ENCODE measurements around the gene PRSS38.
A peak's percentile ranks its signal among the peaks of the same experiment; 100 is the strongest.
"Not testable (repeated sequence)": the region's sequence is repeated elsewhere in the genome, so short reads cannot be mapped to it uniquely, and the experiment has no call there.

Gene PRSS38

DNA sequence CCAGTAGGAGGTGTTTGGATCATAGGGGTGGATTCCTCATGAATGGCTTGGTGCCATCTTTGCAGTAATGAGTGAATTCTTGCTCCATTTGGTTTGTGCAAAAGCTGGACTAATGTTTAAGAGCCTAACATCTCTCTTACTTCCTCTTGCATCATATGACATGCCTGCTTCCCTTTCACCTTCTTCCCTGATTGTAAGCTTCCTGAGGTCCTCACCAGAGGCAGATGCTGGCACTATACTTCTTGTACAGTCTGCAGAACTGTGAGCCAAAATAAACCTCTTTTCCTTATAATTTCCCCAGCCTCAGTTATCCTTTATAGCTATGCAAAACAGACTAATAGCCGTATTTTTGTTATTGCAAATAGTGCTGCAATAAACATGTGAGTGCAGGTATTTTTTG, 8.1 kb downstream of the PRSS38 start:
- no peak overlapping the region for H3K4me3 ChIP-seq (ENCODE audit: low read length)
- DNase-seq (ENCODE audit: low read depth, low spot score) = no peak

DNA sequence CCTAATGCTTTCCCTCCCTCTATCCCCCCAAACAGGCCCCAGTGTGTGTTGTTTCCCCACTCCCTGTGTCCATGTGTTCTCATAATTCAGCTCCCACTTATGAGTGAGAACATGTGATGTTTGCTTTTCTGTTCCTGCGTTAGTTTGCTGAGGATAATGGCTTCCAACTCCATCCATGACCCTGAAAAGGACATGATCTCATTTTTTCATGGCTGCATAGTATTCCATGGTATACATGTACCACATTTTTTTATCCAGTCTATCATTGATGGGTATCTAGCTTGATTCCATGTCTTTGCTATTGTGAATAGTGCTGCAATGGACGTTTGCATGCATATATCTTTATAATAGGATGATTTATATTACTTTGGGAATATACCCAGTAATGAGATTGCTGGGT, 8.7 kb downstream of the PRSS38 start:
- no peak overlapping the region for H3K4me3 ChIP-seq (ENCODE audit: low read length)
- no peak for DNase-seq (ENCODE audit: low read depth, low spot score)

DNA sequence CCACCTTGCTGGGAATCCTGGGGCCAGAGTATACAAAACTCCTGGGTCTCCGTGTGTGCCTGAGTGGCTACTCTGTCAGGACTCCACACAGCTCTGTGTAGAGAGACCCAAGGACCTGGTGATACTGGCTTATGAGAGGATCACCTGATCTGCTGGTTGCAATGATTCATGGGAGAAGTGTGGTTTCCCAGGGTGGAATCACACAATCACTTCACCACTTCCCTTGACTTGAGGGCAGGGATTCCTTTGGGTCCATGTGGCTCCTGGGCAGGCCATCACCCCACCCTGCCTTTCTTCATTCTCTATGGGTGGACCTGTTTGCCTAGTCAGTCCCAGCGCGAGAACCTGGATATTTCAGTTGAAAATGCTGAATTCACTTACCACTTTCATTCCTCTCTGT, 13.3 kb downstream of the PRSS38 start:
- H3K4me3 ChIP-seq (ENCODE audit: low read length) = no peak overlapping the region
- no peak for DNase-seq (ENCODE audit: low read depth, low spot score)

DNA sequence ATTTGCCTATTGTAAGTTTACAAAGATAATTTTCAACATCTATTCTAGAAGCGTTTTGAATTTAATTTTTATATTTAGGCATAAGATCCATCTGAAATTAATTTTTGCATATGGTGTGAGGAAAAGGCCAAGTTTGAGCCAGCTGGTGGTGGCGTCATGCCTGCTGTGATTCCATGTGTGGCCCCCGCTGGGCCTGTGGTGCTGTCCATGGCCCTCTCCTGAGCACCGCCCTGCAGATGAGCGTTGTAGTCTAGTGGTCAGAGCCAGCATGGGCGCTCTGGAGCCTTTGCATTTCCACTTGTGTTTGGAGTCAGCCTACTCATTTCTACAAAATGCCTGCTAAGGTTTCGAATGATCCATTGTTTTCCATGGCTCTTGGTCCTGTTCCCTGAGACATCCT, 22.7 kb downstream of the PRSS38 start:
- no peak for DNase-seq (ENCODE audit: low read depth, low spot score)
- no peak overlapping the region for H3K4me3 ChIP-seq (ENCODE audit: low read length)

- H3K4me3 ChIP-seq (ENCODE audit: low read length) = no peak overlapping the region
- no peak for DNase-seq (ENCODE audit: low read depth, low spot score)
Measured at GRCh38 chr1:227841096-227841495, 25.6 kb downstream of the PRSS38 start.

- H3K4me3 ChIP-seq (ENCODE audit: low read length) = no peak overlapping the region
- peak; percentile 22 for DNase-seq (ENCODE audit: low read depth, low spot score)
Measured at GRCh38 chr1:227844320-227845146, 29.1 kb downstream of the PRSS38 start.

DNA sequence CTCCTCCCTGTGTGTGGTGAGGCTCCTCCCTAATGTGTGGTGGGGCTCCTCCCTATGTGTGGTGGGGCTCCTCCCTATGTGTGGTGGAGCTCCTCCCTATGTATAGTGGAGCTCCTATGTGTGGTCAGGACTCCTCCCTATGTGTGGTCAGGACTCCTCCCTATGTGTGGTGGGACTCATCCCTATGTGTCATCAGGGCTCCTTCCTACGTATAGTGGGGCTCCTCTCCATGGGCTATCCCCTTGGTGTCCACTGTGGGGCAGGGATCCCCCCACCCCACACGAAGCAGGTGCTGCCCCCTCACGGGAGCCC, 29.6 kb downstream of the PRSS38 start:
- peak; percentile 16 for DNase-seq (ENCODE audit: low read depth, low spot score)
- no peak overlapping the region for H3K4me3 ChIP-seq (ENCODE audit: low read length)

- no peak for DNase-seq (ENCODE audit: low read depth, low spot score)
- no peak overlapping the region for H3K4me3 ChIP-seq (ENCODE audit: low read length)
Measured at GRCh38 chr1:227845519-227845918, 30.0 kb downstream of the PRSS38 start.

- no peak for DNase-seq (ENCODE audit: low read depth, low spot score)
Measured at GRCh38 chr1:227846265-227846858, 30.9 kb downstream of the PRSS38 start.

DNA sequence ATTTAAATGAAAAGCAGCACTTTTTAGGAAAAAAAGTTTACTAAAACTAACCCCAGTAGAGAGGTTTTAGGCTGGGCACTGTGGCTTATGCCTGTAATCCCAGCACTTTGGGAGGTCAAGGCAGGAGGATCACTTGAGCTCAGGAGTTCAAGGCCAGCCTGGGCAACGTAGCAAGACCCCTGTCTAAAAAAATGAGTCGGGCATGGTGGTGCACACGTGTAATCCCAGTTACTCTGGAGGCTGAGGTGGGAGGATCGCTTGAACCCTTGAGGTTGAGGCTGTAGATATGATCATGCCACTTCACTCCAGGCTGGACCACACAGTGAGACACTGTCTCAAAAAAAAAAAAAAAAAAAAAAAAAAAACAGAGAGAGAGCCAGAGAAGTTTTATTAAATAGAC, 31.6 kb downstream of the PRSS38 start:
- not testable (repeated sequence) for DNase-seq (ENCODE audit: low read depth, low spot score)

More at GRCh38 chr1:227846265-227846858, 30.9 kb downstream of the PRSS38 start:
- H3K4me3 ChIP-seq (ENCODE audit: low read length) = no peak overlapping the region

GRCh38 chr1:227848430-227848932, 33.0 kb downstream of the PRSS38 start:
- DNase-seq (ENCODE audit: low read depth, low spot score) = no peak
- H3K4me3 ChIP-seq (ENCODE audit: low read length) = no peak overlapping the region

More for the DNA sequence above, 31.6 kb downstream of the PRSS38 start:
- H3K4me3 ChIP-seq (ENCODE audit: low read length) = not testable (repeated sequence)

- DNase-seq (ENCODE audit: low read depth, low spot score) = no peak
- H3K4me3 ChIP-seq (ENCODE audit: low read length) = no peak overlapping the region
Measured at GRCh38 chr1:227849251-227849650, 33.8 kb downstream of the PRSS38 start.

DNA sequence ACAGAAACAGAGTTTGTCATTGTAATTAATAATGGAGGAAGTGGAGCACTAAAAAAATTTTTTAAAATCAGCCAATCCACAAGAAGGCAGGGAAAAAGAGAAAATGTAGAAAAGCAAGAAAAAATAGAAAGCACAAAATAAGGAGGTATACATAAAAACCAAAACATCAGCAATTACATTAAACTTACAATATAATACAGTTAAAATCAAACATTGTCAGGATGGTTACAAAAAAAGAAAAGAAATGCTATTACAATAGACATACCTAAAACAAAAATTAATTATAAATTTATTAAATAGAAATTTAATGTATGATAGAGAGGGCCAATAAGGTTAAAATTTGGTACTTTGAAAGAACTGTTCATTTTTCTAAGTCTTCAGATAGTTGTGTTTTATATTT, 38.7 kb downstream of the PRSS38 start:
- H3K4me3 ChIP-seq (ENCODE audit: low read length) = no peak overlapping the region
- no peak for DNase-seq (ENCODE audit: low read depth, low spot score)

DNA sequence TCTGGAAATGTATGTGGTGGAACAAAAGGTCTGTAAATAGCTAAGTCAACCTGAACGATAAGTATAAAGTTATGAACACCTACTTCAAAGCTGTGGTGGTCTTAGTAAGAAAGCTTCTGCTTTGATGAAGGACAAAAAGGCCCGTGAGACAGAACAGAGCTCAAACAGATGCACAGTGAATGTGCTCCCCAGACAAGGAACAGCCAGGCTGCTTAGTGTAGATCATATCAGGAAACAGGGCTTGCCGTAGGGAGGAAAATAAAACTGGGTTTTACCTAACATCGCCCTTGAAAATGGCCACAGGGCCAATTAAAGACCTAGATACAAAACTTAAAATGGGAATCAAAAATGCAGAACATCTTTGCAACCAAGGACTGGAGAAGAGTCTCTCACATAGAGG, 40.2 kb downstream of the PRSS38 start:
- no peak for DNase-seq (ENCODE audit: low read depth, low spot score)
- no peak overlapping the region for H3K4me3 ChIP-seq (ENCODE audit: low read length)

- DNase-seq (ENCODE audit: low read depth, low spot score) = no peak
- no peak overlapping the region for H3K4me3 ChIP-seq (ENCODE audit: low read length)
Measured at GRCh38 chr1:227856147-227856858, 40.8 kb downstream of the PRSS38 start.

DNA sequence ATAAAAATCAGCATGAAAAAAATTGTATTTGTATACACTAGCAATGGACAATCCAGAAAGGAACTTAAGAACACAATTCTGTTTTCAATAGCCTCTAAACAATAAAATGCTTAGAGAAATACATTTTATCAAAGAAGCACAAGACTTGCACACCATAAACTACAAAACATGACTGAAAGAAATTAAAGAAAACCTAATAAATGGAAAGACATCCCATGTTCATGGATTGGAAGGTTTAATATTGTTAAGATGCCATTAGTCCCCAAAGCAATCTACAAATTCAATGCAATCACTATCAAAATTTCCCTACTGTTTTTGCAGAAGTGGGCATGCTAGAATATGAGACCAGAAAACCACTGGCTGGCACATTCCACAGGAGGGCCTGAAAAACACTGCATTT, 49.4 kb downstream of the PRSS38 start:
- no peak for DNase-seq (ENCODE audit: low read depth, low spot score)
- H3K4me3 ChIP-seq (ENCODE audit: low read length) = no peak overlapping the region

DNA sequence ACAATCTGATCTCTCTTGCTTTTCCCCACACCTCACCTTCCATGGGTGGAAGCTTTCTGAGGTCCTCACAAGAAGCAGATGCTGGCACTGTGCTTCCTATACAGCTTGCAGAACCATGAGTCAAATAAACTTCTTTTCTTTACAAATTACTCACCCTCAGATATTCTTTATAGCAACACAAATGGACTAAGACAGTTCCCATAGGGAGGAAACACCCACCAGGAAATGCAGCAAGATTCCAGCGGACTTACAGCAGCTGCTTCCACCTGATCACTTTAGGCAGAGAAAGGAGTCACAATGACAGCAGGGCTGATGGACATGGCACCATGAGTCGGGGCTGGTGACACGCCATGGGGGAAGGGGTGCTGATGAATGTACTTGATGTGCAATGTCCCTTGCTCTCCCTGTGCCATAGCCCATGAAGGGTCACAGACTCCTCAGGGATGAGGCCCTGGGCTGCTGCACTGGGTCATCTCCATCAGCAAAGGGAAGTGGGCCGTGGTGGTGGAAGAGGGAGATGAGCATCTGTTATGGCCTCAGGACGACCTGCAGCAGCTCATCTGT, 53.9 kb downstream of the PRSS38 start:
- peak overlapping the region; percentile 20; the same call in 1 of the 2 replicates for H3K4me3 ChIP-seq (ENCODE audit: low read length)
- no peak for DNase-seq (ENCODE audit: low read depth, low spot score)

DNA sequence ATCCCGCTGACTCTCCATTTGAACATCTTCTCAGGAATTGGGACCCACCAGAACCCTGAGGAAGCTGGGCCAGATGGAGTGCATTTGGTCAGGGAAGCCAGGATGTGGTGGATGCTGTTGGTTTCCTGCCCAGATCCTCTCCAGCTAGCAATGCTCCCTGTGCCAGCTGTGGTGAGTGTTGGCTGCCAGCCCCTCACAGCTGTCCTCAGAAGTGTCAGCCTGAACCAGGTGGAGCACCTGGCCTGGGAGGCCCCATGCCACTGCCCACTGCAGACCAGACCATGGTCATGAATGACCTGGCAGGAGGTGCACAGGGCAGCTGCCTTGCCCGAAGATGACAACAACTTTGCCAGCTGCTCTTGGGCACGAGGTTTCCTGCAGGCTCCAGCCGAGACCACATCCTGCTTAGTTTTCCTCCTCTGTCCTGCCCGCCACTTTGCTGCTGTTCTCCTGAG, 54.4 kb downstream of the PRSS38 start:
- peak; percentile 86 for DNase-seq (ENCODE audit: low read depth, low spot score)
- H3K4me3 ChIP-seq (ENCODE audit: low read length) = peak overlapping the region; percentile 20; the same call in 1 of the 2 replicates

GRCh38 chr1:227870366-227870765, 54.9 kb downstream of the PRSS38 start:
- H3K4me3 ChIP-seq (ENCODE audit: low read length) = no peak overlapping the region
- DNase-seq (ENCODE audit: low read depth, low spot score) = peak; percentile 6

GRCh38 chr1:227871892-227872291, 56.4 kb downstream of the PRSS38 start:
- DNase-seq (ENCODE audit: low read depth, low spot score); H3K4me3 ChIP-seq (ENCODE audit: low read length): not testable (repeated sequence)

Data from Jurkat, Clone E6-1 (cell line).